ENCODE measurements around the gene SLC5A10.

GRCh38 chr17:19000531-19001325 lies 48.8 kb downstream of the SLC5A10 start:
- TF ChIP-seq, protein P1, sequence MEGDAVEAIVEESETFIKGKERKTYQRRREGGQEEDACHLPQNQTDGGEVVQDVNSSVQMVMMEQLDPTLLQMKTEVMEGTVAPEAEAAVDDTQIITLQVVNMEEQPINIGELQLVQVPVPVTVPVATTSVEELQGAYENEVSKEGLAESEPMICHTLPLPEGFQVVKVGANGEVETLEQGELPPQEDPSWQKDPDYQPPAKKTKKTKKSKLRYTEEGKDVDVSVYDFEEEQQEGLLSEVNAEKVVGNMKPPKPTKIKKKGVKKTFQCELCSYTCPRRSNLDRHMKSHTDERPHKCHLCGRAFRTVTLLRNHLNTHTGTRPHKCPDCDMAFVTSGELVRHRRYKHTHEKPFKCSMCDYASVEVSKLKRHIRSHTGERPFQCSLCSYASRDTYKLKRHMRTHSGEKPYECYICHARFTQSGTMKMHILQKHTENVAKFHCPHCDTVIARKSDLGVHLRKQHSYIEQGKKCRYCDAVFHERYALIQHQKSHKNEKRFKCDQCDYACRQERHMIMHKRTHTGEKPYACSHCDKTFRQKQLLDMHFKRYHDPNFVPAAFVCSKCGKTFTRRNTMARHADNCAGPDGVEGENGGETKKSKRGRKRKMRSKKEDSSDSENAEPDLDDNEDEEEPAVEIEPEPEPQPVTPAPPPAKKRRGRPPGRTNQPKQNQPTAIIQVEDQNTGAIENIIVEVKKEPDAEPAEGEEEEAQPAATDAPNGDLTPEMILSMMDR (IDR thresholded peaks at IDR 0.05) = no peak
- TF ChIP-seq SMC3 (IDR thresholded peaks at IDR 0.05; ENCODE audit: low read depth, low read length) = no peak
- TF ChIP-seq MXI1 (IDR thresholded peaks at IDR 0.05; ENCODE audit: low read depth, low read length) = no peak
- TF ChIP-seq, protein P2, sequence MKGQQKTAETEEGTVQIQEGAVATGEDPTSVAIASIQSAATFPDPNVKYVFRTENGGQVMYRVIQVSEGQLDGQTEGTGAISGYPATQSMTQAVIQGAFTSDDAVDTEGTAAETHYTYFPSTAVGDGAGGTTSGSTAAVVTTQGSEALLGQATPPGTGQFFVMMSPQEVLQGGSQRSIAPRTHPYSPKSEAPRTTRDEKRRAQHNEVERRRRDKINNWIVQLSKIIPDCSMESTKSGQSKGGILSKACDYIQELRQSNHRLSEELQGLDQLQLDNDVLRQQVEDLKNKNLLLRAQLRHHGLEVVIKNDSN (IDR thresholded peaks at IDR 0.05; ENCODE audit: borderline replicate concordance, low read depth) = no peak
- TF ChIP-seq POLR2AphosphoS5 (IDR thresholded peaks at IDR 0.05; ENCODE audit: low read depth, low read length) = no peak
